GM18907 (cell line): ENCODE data around the gene ALG1.
"Not testable (repeated sequence)": the region's sequence is repeated elsewhere in the genome, so short reads cannot be mapped to it uniquely, and the experiment has no call there.

Source experiments
- ATAC-seq: cut with Tn5 transposase; IDR thresholded peaks from one replicate; pipeline ENCODE4 v1.9.1; 2021; ENCODE audit warnings: mild to moderate bottlenecking, moderate library complexity; ENCODE audit not compliant: unreplicated experiment

ALG1 gene

DNA sequence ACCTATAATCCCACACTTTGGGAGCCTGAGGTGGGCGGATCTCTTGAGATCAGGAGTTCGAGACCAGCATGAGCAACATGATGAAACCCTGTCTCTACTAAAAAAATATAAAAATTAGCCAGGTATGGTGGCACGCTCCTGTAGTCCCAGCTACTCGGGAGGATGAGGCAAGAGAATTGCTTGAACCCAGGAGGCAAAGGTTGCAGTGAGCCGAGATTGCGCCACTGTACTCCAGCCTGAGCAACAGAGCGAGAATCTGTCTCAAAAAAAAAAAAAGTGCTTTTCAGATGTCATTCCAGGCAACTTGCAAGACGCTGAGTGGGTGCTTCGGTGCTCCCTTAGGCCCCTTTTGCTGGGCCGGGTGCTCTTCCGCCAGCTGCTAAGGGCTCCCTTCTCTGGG is 27.1 kb upstream of the ALG1 start:
- ATAC-seq, result not testable (repeated sequence)

DNA sequence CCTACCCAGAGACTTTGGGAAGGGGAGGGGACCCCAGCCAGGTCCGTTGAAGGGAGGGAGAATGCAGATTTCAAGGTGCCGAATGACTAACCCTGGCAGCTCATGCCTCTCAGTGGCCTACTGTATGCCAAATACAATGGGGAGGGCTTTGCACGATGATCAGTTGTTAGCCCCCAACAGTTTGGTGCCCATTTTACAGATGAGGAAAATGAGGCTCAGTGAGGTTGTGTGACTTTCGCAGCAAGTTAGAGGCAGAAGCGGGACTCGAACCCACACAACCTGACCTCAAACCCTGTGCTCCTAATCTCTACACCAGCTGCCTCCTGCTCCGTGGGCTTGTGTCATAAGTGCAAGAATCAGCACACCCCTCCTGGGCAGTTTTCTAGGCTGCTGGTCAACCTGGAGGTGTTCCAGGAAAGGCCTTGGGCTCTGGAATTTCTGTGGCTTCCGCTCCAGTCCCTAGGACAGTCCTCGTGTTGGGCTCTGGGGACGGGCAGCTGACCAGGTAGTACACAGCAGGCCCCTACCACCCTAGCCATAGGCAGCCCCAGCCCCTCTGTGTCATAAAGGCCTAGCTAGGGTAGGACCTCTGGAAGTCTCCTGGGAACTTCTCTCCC is 26.0 kb upstream of the ALG1 start:
- no peak for ATAC-seq

DNA sequence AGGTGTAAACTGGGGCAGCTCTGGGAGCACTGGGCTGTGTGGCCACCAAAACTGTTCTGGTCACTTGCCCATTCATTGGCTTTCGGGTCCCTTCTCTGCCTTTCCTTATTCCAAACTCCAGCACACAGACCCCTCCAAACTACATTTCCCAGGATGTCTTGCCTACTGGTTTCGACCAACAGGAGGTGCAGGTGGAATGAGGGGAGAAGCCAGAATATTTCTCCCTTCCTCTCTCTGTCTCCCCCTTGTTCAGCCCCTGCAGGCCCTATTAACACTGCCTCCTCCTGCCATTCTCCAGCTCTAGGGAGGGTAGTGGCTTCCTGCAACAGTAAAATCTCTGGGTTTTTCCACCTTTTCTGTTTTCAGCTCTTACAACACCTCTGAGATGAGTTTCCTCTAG is 24.7 kb upstream of the ALG1 start:
- ATAC-seq, result no peak

DNA sequence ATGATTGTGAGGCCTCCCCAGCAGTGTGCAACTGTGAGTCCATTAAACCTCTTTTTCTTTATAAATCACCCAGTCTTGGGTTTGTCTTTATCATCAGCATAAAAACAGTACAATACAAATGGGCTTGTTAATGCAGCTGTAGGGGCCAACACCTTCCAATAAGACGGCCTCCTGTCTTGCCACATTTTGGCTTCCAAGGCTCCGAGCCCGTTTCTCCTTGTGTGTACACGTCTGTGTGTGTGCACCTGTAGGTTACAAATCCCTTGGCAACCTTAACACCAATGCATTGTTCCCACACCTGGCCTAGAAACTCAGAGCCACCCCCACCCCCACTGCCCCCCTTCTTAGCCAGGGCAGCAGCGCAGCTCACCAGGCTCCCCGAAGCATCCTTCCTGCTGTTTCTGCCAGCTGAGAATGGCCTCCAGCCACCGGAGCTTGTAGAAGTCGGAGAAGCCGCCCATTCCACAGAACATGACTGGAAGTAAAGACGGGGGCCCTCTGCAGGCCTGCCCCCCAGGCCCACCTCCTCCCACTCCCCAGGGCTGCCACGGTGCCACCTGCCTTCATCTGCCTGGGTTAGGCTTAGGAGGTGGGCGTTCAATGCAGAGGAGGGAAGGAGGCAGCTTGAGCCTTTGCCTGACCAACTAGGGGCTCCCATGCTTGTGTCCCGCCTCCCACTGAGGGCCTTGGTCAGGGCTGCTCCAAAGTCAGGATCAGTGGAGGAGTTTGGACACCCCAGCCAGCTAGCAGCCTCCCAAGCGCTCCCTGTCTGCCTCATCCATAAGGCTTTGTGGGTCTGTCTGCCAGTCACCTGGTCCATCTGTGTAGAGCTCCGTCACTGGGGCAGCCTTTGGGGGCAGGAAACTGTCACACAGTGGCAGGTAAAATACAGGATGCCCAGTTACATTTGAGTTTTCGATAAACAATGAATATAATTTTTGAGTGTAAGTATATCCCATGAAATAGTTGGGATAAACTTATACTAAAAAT is 16.5 kb upstream of the ALG1 start:
- ATAC-seq, result no peak

DNA sequence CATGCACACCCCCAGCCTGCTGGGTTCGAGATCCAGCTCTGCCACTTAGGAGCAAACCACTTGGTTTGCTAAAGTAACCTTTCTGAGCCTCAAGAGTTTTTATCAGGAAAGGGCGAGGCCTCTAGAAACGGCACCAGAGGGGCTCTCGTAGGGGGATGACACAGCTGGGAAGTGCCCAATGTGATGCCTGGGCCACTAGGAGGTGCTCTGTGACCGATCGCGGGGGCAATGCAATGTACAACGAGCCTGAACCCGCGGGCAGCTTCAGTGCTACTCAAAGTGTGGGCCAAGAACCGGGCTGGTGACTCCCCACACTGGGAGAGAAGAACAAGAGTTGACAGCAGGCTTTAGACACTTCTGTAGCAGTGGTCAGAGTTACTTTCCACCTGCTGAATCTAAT is 15.3 kb upstream of the ALG1 start:
- ATAC-seq, result no peak

DNA sequence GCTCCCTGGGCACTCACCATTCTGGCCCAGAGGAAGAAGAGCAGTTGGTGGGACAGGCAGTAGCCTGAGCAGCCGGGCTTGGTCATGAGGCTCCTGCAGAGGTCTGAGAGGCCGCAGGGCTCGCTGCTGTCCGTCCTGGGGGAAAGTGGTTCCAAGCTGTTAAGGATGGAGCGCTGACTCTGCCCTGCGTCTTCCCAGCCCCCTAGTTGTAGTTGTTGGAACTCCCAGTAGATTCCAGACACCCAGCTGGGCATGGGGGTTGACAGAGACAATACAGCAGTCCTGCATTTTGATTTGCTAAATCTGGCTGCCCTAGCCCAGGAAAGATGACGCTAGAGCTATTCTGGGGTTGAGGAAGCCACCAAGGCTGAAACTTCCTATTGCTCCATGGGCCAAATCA is 13.2 kb upstream of the ALG1 start:
- ATAC-seq, result no peak

DNA sequence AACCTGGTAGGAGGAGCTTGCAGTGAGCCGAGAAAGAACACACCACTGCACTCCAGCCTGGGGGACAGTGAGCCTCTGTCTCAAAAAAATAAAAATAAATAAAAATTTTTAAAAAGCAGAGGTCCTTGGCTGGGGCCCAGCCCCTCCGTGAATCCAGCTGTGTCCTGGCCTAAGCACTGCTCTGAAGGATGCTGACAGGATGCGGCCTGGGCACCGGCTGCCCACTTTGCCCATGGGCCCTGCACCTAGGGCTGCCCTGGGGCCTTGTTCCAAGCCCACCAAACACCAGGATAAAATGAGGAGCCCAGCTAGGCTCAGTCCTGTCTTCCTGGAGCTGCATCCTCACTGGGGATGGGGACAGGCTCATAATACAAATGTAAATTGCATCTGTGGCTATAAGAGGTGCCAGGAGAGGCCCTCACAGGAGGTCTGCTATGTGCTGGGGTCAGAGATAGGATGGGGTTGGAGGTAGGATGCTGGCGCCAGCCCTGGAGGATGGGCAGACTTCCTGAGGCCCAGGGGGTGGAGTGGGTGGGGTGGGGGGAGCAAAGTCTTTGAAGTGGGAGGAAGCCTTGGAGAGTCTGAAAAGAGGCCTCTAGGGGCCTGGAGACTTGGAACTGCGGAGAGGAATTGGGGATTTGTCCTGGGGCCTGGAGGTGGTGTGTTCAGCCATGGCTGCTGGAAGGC is 12.1 kb upstream of the ALG1 start:
- ATAC-seq, result no peak

DNA sequence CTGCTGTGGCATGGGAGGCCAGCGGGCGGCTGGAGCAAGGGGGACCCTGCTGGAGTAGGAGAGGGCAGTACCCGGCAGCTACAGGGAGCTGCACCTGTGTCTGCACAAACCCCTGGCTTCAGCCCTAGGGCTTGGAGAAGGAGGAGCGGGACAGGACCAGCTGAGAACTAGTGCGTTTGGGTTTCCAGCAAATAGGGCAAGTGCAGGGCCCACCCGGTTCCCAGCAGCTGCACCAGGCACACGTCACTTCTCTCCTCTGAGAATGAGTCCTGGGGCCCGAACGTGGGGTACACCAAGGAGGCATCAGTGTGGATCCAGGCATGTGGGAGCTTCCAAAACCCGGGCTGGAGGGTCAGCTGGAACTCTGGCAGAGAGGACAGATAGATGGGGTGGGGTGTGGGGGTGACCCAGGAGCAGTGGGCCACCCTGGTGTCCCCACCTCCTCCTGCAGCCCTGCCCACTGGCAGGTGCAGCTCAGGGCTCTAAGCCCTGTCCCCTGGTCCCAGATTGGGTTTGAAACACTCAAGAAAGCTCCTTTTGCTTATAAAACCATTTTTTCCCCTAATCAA is 11.5 kb upstream of the ALG1 start:
- ATAC-seq, result no peak

DNA sequence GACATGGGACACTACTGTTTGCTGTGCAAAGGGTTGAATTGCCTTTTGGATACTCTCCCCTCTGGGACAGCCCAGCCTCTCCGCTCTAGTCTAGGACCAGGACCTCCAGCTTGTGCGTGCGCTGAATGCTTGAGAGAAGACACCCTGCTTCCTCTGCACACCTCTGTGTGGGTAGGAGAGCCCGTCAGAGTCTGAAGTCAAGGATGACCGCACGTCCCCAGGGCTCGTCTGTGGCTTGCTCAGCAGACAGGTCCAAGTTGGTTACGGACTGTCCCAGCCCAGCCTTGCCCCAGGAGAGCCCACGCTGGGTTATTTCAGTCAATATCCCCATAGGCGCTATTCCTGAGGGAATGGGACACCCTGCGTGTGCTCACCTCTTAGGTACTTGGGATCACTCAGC is 9.6 kb upstream of the ALG1 start:
- no peak for ATAC-seq

DNA sequence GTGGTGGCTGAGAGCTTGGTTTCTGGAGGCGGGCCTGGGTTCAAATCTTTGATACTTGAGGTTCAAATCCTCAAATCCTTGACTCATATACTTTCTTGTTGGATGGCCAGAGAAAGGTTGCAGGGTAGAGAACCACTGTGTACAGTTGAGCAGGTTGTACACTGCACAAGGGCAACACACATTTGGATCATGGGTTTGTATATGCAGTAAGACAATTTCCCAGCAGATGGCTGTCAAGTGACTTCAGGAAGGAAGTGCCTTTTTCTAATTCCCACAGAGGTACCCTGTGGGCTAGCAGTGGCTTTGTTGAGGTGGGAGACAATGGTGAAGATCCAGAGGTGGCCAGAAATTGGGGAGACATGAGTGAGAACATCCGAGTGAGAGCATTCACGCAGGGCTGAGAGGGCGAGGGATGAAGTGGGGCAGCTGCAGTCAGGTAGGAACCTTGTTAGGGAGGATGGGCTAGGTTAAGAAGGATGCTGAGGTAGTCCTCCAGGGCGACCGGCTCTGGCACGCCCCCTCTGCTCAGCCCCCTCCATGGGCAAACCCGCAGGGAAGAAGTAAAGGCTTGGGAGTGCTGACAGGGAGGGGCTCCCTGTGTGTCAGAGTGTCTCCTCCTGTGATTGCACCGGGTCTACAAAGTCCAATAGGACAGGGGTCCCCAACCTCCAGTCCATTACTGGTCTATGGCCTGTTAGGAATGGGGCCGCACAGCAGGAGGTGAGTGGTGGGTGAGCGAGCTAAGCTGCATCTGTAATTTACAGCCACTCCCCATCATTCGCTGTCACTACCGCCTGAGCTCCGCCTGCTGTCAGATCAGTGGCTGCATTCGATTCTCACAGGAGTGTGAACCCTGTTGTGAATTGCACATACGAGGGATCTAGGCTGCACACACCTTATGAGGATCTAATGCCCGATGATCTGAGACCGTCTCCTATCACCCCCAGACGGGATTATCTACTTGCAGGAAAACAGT is 8.6 kb upstream of the ALG1 start:
- no peak for ATAC-seq

DNA sequence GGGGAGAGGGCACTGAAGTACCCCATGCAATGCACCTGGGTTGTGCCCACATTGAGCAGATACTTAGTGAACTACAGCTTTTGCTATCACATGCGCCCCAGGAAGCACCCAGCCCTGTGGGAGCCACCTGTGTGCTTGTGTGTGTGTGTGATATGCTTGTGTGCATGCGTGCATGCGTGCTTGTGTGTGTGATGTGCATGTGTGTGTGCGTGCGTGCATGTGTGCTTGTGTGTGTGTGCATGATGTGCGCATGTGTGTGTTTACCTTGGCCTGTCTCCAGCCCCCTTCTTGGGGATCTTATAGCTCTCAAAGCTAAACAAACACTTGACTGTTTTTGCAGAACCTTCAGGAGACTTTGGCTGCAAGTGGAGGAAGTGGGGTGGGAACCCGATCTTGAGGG is 6.7 kb upstream of the ALG1 start:
- ATAC-seq, result no peak

DNA sequence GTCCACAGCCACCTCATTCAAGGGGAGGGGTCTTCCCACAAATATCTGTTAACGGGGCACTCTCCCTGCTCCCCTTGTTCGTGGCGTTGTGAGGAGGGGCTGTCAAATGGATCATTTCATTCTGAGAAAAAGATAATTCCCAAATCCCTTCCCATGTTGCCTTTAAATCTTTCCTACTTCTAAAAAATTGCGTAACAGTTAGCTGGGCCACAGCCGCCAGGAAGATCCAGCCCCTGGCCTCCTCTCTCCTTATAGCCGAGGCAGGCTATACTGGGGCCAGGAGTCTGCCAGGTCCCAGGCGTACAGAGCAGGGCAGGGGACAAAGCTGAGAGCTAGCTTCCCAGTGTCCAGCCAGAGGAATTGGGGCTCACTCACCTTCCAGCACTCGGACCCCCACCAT is 6.3 kb upstream of the ALG1 start:
- no peak for ATAC-seq

DNA sequence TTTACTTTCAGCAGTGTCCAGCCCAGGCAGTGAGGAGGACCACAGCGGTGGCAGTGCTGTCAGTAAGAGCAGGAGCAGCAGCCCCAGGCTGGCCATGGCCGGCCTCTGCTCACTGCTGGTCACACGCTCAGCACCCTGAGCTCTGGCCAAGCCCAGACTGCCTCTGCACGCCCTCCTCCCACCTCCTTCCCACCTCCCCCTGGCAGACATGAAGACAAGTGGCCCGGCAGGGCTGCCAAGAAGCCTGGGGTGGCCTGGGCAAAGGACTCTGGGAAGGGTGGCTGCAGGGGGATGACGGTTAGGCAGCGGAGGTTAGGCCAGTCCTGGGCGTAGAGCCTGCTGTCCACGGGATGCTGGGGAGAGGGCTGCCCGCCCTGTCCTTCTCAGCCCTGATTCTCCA is 5.8 kb upstream of the ALG1 start, which contains the start of gene C16orf89:
TSS of gene C16orf89 (minus strand) at position 144 of the 400 bp plus-strand sequence. CDS start at position 96, 48 bp downstream.
- ATAC-seq, result no peak

DNA sequence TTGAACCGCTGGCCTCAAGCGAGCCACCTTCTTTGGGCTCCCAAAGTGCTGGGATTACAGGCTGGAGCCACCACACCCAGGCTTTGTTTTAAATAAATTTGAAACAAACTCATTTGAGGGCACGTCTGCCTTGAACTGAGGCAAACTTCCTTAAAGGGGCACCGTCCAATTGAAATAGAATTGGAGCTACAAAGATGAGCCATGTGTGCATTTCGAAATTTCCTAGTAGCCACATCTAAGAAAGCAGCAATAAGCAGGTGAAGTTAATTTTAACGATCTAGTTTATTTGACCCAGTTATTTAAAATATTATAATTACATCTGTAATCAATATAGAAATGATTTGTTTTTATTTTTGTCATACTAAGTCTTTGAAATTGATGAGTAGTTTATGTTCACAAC is 5.1 kb upstream of the ALG1 start:
- no peak for ATAC-seq

DNA sequence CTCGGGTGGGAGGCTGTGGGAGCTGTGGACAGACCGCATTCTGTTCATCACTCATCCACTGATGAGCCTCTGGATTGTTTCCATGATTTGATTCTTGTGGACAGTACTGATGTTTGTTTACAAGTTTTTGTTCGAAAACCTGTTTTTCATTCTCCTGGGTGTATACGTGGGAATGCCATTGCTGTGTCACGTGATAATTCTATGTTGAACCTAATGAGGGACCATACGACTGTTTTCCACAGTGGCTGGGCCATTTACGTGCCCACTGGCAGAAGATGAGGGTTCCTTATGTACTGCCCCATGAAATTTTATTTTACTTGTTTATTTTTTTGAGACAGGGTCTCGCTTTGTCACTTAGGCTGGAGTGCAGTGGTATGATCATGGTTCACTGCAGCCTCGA is 2.6 kb upstream of the ALG1 start:
- no peak for ATAC-seq

DNA sequence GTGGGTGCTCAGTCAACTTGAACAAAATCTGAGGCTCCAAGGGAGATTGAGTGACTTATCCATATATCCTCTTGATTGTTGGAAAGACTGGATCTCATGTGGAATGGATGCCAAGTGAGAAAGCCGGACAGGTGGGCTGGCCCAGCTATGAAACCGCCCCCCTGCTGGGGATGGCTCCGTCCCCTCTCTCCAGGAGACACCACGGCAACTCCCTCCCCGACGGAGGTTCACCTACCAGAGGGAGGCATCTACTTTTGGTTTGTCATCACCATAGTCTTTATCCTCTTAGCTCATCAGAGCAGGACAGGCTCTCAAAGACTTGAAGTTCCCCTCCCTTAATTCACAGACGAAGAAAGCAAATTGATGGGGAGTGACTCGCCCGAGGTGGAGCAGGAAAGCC is 1.8 kb upstream of the ALG1 start:
- no peak for ATAC-seq

DNA sequence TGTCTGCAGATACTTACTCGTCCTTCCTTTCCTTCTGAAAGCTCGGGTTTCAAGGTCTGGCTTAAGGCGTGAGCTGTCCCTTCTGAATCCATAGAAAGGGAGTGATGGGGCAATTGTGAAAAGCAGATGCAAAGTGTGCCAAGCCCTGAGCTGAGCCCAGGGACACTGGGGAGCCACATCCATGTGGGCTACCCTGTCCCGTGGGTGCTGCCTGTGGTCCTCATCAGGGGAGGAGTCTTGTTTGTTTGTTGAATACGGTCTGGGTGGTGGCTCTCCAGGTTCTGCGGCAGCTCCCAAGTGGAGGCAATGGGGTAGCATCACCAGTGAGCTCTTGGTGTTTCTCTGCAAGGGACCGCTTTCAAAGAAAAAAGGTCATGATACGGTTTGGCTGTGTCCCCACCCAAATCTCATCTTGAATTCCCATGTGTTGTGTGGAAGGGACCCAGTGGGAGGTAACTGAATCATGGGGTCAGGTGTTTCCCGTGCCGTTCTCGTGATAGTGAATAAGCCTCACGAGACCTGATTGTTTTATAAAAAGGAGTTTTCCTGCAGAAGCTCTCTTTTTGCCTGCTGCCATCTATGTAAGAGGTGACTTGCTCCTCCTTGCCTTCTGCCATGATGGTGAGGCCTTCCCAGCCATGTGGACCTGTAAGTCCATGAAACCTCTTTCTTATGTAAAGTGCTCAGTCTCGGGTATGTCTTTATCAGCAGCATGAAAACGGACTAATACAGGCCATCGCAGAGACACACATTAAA is 1.0 kb upstream of the ALG1 start:
- ATAC-seq, result no peak

DNA sequence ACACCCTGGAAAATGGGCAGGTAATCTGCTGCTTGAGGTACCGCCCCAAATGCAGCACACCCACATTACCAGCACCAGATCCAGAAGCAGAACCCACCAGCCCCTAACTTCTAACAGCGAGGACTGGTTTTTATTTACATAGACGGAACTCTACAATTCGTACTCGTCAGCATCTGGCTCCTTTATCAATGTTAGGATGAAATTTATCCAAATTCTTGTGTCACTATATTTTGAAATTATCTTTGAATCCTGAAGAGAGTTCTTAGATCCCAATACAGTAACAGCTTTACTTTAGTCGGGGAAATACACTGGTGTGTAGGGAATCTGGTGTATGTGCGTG is 332 bp upstream of the ALG1 start:
- no peak for ATAC-seq
